GM19043 (cell line): ENCODE results near the gene TF.

Experiments
- ATAC-seq: cut with Tn5 transposase; IDR thresholded peaks from one replicate; pipeline ENCODE4 v1.9.1; 2021; ENCODE audit warnings: low read depth; ENCODE audit not compliant: unreplicated experiment

TF gene

GRCh38 chr3:133833880-133834620, 87.9 kb downstream of the TF start:
- no peak for ATAC-seq

- no peak for ATAC-seq
Observed at GRCh38 chr3:133834621-133835417, 88.6 kb downstream of the TF start.

- ATAC-seq, result no peak
Observed at GRCh38 chr3:133835418-133835743, 89.2 kb downstream of the TF start.

- no peak for ATAC-seq
Observed at GRCh38 chr3:133835961-133836360, 89.8 kb downstream of the TF start.

GRCh38 chr3:133836497-133837158, 90.4 kb downstream of the TF start:
- no peak for ATAC-seq

GRCh38 chr3:133837487-133838295, 91.5 kb downstream of the TF start:
- ATAC-seq, result no peak

- ATAC-seq, result no peak
Observed at GRCh38 chr3:133838296-133838789, 92.2 kb downstream of the TF start.

GRCh38 chr3:133838916-133839800, 93.0 kb downstream of the TF start:
- no peak for ATAC-seq

- ATAC-seq, result no peak
Observed at GRCh38 chr3:133840055-133840737, 94.0 kb downstream of the TF start.

- no peak for ATAC-seq
Observed at GRCh38 chr3:133840767-133841166, 94.6 kb downstream of the TF start.

- ATAC-seq, result no peak
Observed at GRCh38 chr3:133841196-133841595, 95.0 kb downstream of the TF start.

GRCh38 chr3:133842158-133842557, 96.0 kb downstream of the TF start:
- ATAC-seq, result no peak

GRCh38 chr3:133843634-133844033, 97.4 kb downstream of the TF start:
- no peak for ATAC-seq

- no peak for ATAC-seq
Observed at GRCh38 chr3:133845127-133845526, 98.9 kb downstream of the TF start.
